Midbrain (tissue), 1 donor: ENCODE data around the gene HSDL1.
"Not testable (repeated sequence)": the region's sequence is repeated elsewhere in the genome, so short reads cannot be mapped to it uniquely, and the experiment has no call there.

Experiments used
- DNase-seq: peaks from one replicate; lab custom pipeline; 2025; lab: John Stamatoyannopoulos, UW

Gene HSDL1

GRCh38 chr16:84138824-84139627 is 6.0 kb downstream of the HSDL1 start:
- DNase-seq, result no peak

GRCh38 chr16:84138500-84138823 is 6.5 kb downstream of the HSDL1 start:
- DNase-seq, result no peak

GRCh38 chr16:84137769-84138357 is 7.1 kb downstream of the HSDL1 start:
- no peak for DNase-seq

- no peak for DNase-seq
Measured at GRCh38 chr16:84137287-84137686, 7.7 kb downstream of the HSDL1 start.

GRCh38 chr16:84136331-84137125 is 8.4 kb downstream of the HSDL1 start:
- no peak for DNase-seq

GRCh38 chr16:84132527-84133285 is 12.3 kb downstream of the HSDL1 start:
- DNase-seq, result no peak

GRCh38 chr16:84131117-84131516 is 13.9 kb downstream of the HSDL1 start:
- no peak for DNase-seq

- no peak for DNase-seq
Measured at GRCh38 chr16:84124257-84125073, 20.5 kb downstream of the HSDL1 start.

- no peak for DNase-seq
Measured at GRCh38 chr16:84121007-84121406, 24.0 kb downstream of the HSDL1 start.

GRCh38 chr16:84120023-84120422 is 25.0 kb downstream of the HSDL1 start:
- no peak for DNase-seq

- DNase-seq, result no peak
Measured at GRCh38 chr16:84119368-84119767, 25.6 kb downstream of the HSDL1 start.

- not testable (repeated sequence) for DNase-seq
Measured at GRCh38 chr16:84118315-84118714, 26.7 kb downstream of the HSDL1 start.

- peak; percentile 45 for DNase-seq
Measured at GRCh38 chr16:84117494-84117843, 27.5 kb downstream of the HSDL1 start.

GRCh38 chr16:84116720-84117493 is 28.1 kb downstream of the HSDL1 start, which contains the start of gene MBTPS1:
MBTPS1 (minus strand) TSS chr16:84116942; CDS start chr16:84101783, 15,159 bp downstream.
- DNase-seq, result peak; percentile 98

GRCh38 chr16:84115919-84116719 is 28.9 kb downstream of the HSDL1 start:
- DNase-seq, result peak; percentile 57

GRCh38 chr16:84111949-84112348 is 33.0 kb downstream of the HSDL1 start:
- not testable (repeated sequence) for DNase-seq

- no peak for DNase-seq
Measured at GRCh38 chr16:84111525-84111924, 33.5 kb downstream of the HSDL1 start.

GRCh38 chr16:84110527-84110926 is 34.5 kb downstream of the HSDL1 start:
- no peak for DNase-seq

GRCh38 chr16:84109598-84110335 is 35.2 kb downstream of the HSDL1 start:
- no peak for DNase-seq
